ENCODE data around the gene ACSL1. TPM values are rescaled to one million over a fixed set of nuclear protein-coding genes. Genes with fewer than 3 reads are reported as not detected.
"Not testable (repeated sequence)": the region's sequence is repeated elsewhere in the genome, so short reads cannot be mapped to it uniquely, and the experiment has no call there.

ACSL1 gene
- total and polyA plus RNA-seq, 2 donors (not counting 3 experiments of a cell fraction or from before 2014, with no cell fraction given): 7.3 to 17.7 TPM

DNA sequence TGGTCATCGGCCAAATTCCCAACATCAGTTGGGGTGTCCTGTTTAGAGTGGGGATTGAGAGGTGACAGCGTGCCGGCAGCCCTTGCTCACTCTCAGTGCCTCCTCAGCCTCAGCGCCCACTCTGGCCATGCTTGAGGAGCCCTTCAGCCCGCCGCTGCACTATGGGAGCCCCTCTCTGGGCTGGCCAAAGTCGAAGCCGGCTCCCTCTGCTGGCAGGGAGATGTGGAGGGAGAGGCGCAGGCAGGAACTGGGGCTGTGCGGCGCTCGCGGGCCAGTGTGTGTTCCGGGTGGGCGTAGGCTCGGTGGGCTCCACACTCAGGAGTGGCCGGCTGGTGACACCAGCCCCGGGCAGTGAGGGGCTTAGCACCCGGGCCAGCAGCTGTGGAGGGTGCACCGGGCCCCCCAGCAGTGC is 84.8 kb downstream of the ACSL1 start:
- H3K4me2 ChIP-seq (ENCODE audit: insufficient read depth, low read length): no peak overlapping the region
- BruUV-seq (replicated peaks): no TSS peak
- no peaks in the 10 kb centered on the region for H3K79me2 ChIP-seq (ENCODE audit: control insufficient read depth, insufficient read depth, low read length)
- FAIRE-seq (no peak), DNase-seq (ENCODE audit: low read depth, low spot score) (no peak)
- peaks cover 2% of the 10 kb centered on the region for H3K4me1 ChIP-seq (ENCODE audit: control insufficient read depth, extremely low read depth, insufficient read depth, low read length)
- H3K36me3 ChIP-seq (ENCODE audit: control insufficient read depth in 2 of 2, extremely low read depth in 1 of 2, insufficient read depth in 2 of 2, low read length in 2 of 2): no peaks in the 10 kb centered on the region
- H4K20me1 ChIP-seq (replicated peaks; ENCODE audit: control insufficient read depth, extremely low read depth, insufficient read depth, low read length): no peaks in the 10 kb centered on the region
- H3K9me1 ChIP-seq (replicated peaks; ENCODE audit: control insufficient read depth, extremely low read depth, insufficient read depth, low read length): no peaks in the 10 kb centered on the region
- H3K4me3 ChIP-seq (replicated peaks in 1 of 3; ENCODE audit: insufficient read depth in 1 of 3, low read depth in 1 of 3, low read length in 3 of 3): no peak overlapping the region
- H3K9me3 ChIP-seq (replicated peaks; ENCODE audit: control insufficient read depth, insufficient read depth, low read length): no peaks in the 10 kb centered on the region
- intact Hi-C loops (cut with micrococcal nuclease) (loop anchor here (10.0 kb wide), 1 partner anchor 164 kb away; no protein-coding TSS in a partner anchor), dilution Hi-C loops (cut with MboI; ENCODE audit: extremely low pct_ligation_motif_present, low sequenced_read_pairs) (no loop called here)
- H3K9ac ChIP-seq (replicated peaks; ENCODE audit: extremely low read depth, insufficient read depth, low read length): no peak overlapping the region
- no peak overlapping the region for H3K27ac ChIP-seq (ENCODE audit: insufficient read depth, low read depth, low read length)
- ChIA-PET CTCF (interaction anchor here (1.1 kb wide), 1 partner anchor 477 kb away, joined by 4 read pairs; no protein-coding TSS in a partner anchor), POLR2A (no interaction called here)
- H2AFZ ChIP-seq (ENCODE audit: low read depth, low read length): no peak overlapping the region
- no peaks in the 10 kb centered on the region for H3K27me3 ChIP-seq (ENCODE audit: control insufficient read depth in 2 of 2, insufficient read depth in 2 of 2, low read length in 2 of 2)
- no peak for TF ChIP-seq POLR2A (IDR thresholded peaks at IDR 0.05; ENCODE audit: low read depth, low read length)
- TF ChIP-seq, protein P1, sequence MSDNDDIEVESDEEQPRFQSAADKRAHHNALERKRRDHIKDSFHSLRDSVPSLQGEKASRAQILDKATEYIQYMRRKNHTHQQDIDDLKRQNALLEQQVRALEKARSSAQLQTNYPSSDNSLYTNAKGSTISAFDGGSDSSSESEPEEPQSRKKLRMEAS (IDR thresholded peaks at IDR 0.05; ENCODE audit: insufficient read depth, insufficient read length): no peak
- TF ChIP-seq JUN (IDR thresholded peaks at IDR 0.05; ENCODE audit: borderline replicate concordance, insufficient read depth, insufficient read length, low read depth): no peak
- TF ChIP-seq, protein P2, sequence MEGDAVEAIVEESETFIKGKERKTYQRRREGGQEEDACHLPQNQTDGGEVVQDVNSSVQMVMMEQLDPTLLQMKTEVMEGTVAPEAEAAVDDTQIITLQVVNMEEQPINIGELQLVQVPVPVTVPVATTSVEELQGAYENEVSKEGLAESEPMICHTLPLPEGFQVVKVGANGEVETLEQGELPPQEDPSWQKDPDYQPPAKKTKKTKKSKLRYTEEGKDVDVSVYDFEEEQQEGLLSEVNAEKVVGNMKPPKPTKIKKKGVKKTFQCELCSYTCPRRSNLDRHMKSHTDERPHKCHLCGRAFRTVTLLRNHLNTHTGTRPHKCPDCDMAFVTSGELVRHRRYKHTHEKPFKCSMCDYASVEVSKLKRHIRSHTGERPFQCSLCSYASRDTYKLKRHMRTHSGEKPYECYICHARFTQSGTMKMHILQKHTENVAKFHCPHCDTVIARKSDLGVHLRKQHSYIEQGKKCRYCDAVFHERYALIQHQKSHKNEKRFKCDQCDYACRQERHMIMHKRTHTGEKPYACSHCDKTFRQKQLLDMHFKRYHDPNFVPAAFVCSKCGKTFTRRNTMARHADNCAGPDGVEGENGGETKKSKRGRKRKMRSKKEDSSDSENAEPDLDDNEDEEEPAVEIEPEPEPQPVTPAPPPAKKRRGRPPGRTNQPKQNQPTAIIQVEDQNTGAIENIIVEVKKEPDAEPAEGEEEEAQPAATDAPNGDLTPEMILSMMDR (IDR thresholded peaks at IDR 0.05; ENCODE audit: extremely low read depth in 1 of 2, insufficient read depth in 1 of 2, low read depth in 1 of 2, low read length in 2 of 2): no peak
- TF ChIP-seq MYC (IDR thresholded peaks at IDR 0.05; ENCODE audit: low read depth, low read length): no peak
- TF ChIP-seq FOS (IDR thresholded peaks at IDR 0.05; ENCODE audit: borderline replicate concordance, insufficient read depth, low read length): no peak
- no peak for TF ChIP-seq GATA2 (IDR thresholded peaks at IDR 0.05; ENCODE audit: insufficient read depth, insufficient read length, low read depth, low read length)
- no peak for TF ChIP-seq EZH2 (IDR thresholded peaks at IDR 0.05; ENCODE audit: borderline replicate concordance, low read depth, low read length, severe bottlenecking)
- TF ChIP-seq POLR2AphosphoS5 (IDR thresholded peaks at IDR 0.05; ENCODE audit: insufficient read depth, low read depth, low read length): no peak

DNA sequence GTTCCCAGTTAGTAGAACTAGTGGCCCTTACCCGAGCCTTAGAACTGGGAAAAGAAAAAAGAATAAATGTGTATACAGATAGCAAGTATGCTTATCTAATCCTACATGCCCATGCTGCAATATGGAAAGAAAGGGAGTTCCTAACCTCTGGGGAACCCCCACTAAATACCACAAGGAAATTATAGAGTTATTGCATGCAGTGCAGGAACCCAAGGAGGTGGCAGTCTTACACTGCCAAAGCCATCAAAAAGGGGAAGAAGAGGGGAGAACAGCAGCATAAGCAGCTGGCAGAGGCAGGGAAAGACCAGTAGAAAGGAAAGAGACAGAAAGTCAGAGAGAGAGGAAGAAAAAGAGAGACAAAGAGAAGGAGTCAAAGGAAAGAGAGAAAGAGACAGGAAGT is 86.2 kb downstream of the ACSL1 start:
- H3K4me2 ChIP-seq (ENCODE audit: insufficient read depth, low read length); CTCF ChIA-PET; H2AFZ ChIP-seq (ENCODE audit: low read depth, low read length); H3K36me3 ChIP-seq (ENCODE audit: control insufficient read depth in 2 of 2, extremely low read depth in 1 of 2, insufficient read depth in 2 of 2, low read length in 2 of 2); FAIRE-seq; H3K9me3 ChIP-seq (replicated peaks; ENCODE audit: control insufficient read depth, insufficient read depth, low read length); BruUV-seq (replicated peaks); dilution Hi-C loops (cut with MboI; ENCODE audit: extremely low pct_ligation_motif_present, low sequenced_read_pairs); H3K27me3 ChIP-seq (ENCODE audit: control insufficient read depth in 2 of 2, insufficient read depth in 2 of 2, low read length in 2 of 2); H3K4me1 ChIP-seq (ENCODE audit: control insufficient read depth, extremely low read depth, insufficient read depth, low read length); H3K9me1 ChIP-seq (replicated peaks; ENCODE audit: control insufficient read depth, extremely low read depth, insufficient read depth, low read length); H3K9ac ChIP-seq (replicated peaks; ENCODE audit: extremely low read depth, insufficient read depth, low read length); H3K4me3 ChIP-seq (replicated peaks in 1 of 3; ENCODE audit: insufficient read depth in 1 of 3, low read depth in 1 of 3, low read length in 3 of 3); intact Hi-C loops (cut with micrococcal nuclease); H3K79me2 ChIP-seq (ENCODE audit: control insufficient read depth, insufficient read depth, low read length); POLR2A ChIA-PET; H3K27ac ChIP-seq (ENCODE audit: insufficient read depth, low read depth, low read length); DNase-seq (ENCODE audit: low read depth, low spot score); H4K20me1 ChIP-seq (replicated peaks; ENCODE audit: control insufficient read depth, extremely low read depth, insufficient read depth, low read length): not testable (repeated sequence)

Data from endothelial cell of umbilical vein (primary cell).